ENCODE results near the gene ZBTB46. TPM values are rescaled to one million over a fixed set of nuclear protein-coding genes. Genes with fewer than 3 reads are reported as not detected.

Gene ZBTB46
- total RNA-seq, 1 donor = 13.8 TPM

DNA sequence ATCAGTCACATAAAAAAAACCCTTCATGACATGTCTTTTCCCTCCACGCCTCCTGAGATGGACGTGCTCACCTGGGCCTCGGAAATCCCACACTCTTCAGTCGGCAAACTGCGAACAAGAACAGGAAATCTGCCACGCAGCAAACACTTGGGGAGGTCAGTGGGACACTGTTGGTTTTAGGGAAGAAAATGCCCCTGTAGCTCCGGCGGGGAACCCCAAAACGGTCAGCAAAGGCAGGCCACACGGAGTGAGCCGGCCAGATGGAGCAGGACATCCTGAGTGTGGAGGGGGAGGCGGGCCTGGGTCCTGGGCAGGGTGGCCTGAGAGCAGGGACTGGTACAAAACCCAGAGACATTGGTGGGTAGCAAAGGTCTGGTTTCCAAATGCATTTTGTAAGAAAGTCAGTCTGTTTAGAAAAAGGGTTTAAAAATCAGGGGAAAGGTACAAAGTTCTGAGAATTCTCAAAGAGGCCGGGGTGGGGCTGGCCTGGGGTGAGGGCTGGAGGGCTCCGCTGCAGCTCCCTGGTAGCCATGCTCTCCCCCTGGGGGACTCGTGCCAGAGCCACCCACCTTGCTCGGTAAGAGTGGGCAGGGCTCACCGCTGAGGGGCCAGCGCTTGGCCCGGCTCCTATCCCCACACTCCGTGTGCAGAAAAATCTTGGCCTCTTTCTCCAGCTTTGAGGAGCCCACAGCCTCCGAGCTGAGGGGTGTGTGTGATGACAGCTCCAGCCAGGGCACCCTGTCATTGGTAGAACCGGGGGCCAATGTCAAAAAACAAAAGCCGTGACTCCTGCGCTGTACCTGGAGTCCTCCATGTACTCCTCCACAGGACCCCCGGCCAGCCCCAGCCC, 86.3 kb downstream of the ZBTB46 start:
- TF ChIP-seq, protein P1, sequence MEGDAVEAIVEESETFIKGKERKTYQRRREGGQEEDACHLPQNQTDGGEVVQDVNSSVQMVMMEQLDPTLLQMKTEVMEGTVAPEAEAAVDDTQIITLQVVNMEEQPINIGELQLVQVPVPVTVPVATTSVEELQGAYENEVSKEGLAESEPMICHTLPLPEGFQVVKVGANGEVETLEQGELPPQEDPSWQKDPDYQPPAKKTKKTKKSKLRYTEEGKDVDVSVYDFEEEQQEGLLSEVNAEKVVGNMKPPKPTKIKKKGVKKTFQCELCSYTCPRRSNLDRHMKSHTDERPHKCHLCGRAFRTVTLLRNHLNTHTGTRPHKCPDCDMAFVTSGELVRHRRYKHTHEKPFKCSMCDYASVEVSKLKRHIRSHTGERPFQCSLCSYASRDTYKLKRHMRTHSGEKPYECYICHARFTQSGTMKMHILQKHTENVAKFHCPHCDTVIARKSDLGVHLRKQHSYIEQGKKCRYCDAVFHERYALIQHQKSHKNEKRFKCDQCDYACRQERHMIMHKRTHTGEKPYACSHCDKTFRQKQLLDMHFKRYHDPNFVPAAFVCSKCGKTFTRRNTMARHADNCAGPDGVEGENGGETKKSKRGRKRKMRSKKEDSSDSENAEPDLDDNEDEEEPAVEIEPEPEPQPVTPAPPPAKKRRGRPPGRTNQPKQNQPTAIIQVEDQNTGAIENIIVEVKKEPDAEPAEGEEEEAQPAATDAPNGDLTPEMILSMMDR (IDR thresholded peaks at IDR 0.05; ENCODE audit: insufficient read depth, low read depth, low read length) = no peak
- H3K4me3 ChIP-seq (ENCODE audit: low read depth, low read length) = no peak overlapping the region
- DNase-seq (ENCODE audit: low read depth) = no peak

DNA sequence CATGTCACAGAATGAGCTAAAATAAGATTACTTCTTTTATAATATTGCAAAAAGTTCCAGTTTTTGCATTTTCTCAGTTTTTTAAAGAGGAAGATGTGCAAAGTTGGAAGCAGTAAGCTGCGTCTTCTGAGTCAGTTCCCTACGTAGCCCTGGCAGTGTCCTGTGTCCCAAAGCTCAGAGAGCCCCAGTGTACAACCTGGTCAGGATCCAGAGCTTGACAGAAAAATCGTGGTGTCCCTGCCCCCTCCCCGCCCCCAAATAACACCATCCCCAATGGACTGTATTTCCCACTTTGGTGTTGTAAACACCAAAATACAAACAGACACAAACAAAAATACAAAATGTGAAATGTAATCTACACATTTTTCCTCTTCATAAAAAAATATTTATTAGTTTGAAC, 86.9 kb downstream of the ZBTB46 start:
- TF ChIP-seq, protein P1 (IDR thresholded peaks at IDR 0.05; ENCODE audit: insufficient read depth, low read depth, low read length) = no peak
- H3K4me3 ChIP-seq (ENCODE audit: low read depth, low read length) = no peak overlapping the region
- no peak for DNase-seq (ENCODE audit: low read depth)

DNA sequence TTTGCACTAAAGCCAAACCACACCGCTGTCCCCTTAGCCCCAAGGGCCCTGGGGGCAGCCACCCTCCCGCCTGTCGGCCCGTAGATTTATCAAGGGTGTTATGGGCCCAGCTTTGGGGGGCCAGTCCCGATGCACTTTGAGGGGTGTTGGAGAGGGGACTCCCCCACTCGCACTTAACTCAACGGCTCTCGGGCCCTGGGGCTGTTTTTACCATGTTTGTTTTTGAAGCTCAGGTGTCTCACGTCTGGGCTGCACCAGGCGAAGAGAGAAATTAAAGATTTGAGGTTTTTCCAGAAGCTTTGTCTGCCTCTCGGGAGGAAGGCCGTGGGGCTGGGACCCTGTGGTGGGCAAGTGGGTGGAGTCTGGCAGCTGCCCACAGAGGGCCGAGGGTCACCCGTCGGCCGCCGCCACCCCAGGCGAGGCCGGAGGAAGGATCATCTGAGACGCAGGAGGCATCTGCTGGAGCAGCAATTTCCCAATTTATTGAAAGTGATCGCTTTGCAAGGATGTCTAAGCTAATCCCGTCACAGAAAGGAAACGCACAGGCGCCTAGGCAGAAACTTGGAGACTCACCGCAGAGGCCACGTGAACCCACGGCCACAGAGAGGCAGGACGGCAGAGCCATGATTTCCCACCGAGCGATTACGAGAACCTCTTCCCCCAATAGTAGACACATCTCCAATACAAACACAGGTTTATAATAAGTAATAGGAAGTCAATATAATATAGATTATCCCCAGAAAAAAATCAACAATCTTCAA, 87.7 kb downstream of the ZBTB46 start:
- TF ChIP-seq, protein P1 (IDR thresholded peaks at IDR 0.05; ENCODE audit: insufficient read depth, low read depth, low read length) = no peak
- DNase-seq (ENCODE audit: low read depth) = no peak

DNA sequence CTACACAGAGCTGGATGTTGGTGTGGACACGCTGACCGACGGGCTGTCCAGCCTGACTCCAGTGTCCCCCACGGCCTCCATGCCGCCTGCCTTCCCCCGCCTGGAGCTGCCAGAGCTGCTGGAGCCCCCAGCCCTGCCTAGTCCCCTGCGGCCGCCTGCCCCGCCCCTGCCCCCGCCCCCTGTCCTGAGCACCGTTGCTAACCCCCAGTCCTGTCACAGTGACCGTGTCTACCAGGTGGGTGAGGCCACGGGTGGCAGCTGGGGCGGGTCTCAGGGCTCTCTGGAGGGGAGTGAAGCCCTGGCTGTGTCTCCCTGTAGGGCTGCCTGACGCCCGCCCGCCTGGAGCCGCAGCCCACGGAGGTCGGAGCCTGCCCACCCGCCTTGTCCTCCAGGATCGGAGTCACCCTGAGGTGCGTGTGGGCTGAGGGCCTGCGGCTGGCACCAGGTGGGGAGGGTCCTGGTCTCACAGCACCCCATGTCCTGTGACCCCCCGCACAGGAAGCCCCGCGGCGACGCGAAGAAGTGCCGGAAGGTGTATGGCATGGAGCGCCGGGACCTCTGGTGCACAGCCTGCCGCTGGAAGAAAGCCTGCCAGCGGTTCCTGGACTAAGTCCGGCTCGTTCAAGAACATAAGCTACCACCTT, 88.6 kb downstream of the ZBTB46 start:
- H3K4me3 ChIP-seq (ENCODE audit: low read depth, low read length) = no peak overlapping the region
- TF ChIP-seq, protein P1 (IDR thresholded peaks at IDR 0.05; ENCODE audit: insufficient read depth, low read depth, low read length) = no peak
- DNase-seq (ENCODE audit: low read depth) = no peak

More for the DNA sequence above, 87.7 kb downstream of the ZBTB46 start:
- H3K4me3 ChIP-seq (ENCODE audit: low read depth, low read length) = no peak overlapping the region

DNA sequence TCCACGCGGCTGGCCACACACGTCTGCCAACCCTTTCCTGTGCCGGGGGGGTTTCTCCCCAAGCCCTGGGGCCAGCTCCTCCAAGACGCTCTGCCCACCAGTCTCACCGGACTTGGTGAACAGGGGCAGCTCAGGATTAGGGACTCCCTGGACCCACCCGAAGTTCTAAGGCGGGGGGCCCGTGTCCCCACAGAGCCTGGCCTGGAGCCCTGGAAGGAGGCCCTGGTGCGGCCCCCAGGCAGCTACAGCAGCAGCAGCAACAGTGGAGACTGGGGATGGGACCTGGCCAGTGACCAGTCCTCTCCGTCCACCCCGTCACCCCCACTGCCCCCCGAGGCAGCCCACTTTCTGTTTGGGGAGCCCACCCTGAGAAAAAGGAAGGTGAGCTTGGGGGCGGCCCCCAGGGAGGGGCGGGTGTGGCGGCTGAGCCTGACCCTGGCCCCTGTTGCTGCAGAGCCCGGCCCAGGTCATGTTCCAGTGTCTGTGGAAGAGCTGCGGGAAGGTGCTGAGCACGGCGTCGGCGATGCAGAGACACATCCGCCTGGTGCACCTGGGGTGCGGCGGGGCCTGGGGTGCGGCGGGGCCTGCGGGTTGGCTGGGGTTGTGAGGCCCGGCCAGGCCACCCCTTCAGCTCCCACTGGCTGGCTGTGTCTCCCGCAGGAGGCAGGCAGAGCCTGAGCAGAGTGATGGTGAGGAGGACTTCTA, 89.2 kb downstream of the ZBTB46 start:
- H3K4me3 ChIP-seq (ENCODE audit: low read depth, low read length) = peak overlapping the region; percentile 78
- TF ChIP-seq, protein P1 (IDR thresholded peaks at IDR 0.05; ENCODE audit: insufficient read depth, low read depth, low read length) = no peak
- DNase-seq (ENCODE audit: low read depth) = no peak

DNA sequence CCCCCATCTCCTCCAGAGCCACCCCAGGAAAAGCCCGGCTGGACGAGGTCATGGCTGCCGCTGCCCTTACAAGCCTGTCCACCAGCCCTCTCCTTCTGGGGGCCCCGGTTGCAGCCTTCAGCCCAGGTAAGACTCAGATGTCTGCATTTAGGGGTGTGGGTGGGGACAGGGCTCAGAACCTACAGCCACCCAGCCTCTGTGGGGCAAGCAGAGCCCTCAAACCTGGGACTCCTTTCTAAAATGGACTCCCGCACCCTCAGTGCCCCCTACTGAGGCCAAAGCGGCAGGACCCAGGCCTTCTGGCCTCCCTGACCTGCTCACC, 89.7 kb downstream of the ZBTB46 start:
- H3K4me3 ChIP-seq (ENCODE audit: low read depth, low read length) = peak overlapping the region; percentile 78

More for the DNA sequence above, 89.7 kb downstream of the ZBTB46 start:
- TF ChIP-seq, protein P1 (IDR thresholded peaks at IDR 0.05; ENCODE audit: insufficient read depth, low read depth, low read length) = no peak
- no peak for DNase-seq (ENCODE audit: low read depth)
